ENCODE measurements around the gene RPL31.
"Not testable (repeated sequence)": the region's sequence is repeated elsewhere in the genome, so short reads cannot be mapped to it uniquely, and the experiment has no call there.

The RPL31 gene

DNA sequence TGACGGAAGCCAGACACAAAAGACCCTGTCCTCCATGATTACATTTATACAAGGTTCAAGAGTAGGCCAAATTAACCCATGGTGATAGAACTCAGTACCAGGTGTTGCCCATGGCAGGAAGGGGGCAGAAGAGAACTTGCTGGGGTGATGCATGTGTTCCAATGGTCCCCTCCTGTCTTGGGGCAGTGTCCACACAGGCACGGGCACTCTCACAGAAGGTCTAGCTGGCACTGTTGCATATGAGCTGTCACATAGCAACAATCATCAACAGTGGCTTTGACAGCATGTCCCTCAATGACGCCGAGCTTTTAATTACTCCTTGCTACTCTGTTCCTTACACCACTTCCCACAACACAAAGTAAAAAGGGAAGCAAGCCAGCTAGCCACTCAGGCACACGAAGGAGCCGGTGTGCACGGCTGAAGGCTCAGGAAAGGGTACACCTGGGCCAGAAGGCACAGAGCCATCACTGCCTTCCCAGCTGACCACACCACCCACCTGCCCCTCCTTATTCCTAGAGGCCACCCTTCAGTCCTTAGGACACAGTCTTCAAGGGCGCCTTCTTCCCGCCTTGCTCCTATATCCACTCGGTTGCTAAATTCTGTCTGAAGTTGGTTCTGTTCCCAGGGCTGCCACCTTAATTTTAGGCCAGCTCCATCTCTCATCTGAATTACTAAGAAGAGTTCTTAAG lies 28.9 kb downstream of the RPL31 start:
- DNase-seq, result no peak

DNA sequence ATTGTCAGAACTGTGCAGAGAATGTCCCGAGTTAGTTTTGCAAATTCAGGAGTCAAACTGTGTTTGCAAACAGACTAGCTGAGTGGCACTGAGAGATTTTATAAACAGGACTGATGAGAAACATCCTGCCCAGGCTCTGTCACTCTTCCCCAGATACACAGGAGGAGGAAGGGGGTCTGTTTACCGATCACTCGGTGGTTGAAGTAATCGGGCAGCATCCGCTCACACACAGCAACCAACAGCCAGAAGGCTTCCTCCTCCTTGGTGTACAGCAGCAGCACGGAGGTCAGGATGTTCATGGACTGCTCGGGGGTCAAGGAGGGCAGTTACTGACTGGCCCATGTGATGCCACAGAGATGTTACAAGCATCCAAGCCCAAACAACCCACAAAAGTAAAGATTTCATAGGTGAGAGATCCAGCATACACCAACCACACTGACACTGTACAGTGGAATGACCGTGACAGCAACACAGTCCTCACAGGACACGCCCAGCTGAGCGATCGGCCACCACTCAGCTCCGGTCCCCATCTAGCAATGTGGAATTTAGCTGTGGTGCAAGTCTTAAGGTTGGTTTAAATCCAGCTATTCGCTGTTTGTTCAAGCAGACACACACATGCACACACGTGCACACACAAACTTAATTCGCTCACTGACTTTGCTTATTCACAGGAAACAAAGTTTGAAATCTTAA lies 30.1 kb downstream of the RPL31 start:
- no peak for DNase-seq

DNA sequence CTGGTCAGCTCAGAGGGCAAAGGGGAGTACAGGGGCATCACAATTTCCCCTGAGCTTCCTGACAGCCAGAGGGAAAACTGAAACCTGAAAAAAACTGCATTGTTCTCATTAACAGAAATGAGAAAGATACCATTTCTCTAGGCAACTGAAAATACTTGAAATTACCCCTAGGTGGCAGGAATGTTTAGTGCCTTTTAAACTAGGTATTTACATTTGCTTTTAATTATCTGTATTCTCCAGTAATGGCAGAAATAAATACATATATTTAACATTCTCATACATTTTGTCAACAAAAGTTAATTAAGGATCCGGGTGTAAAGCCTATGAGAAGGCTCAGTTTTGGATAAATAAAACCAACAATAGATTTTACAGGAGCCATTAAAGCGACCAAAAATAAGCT lies 34.5 kb downstream of the RPL31 start:
- no peak for DNase-seq

DNA sequence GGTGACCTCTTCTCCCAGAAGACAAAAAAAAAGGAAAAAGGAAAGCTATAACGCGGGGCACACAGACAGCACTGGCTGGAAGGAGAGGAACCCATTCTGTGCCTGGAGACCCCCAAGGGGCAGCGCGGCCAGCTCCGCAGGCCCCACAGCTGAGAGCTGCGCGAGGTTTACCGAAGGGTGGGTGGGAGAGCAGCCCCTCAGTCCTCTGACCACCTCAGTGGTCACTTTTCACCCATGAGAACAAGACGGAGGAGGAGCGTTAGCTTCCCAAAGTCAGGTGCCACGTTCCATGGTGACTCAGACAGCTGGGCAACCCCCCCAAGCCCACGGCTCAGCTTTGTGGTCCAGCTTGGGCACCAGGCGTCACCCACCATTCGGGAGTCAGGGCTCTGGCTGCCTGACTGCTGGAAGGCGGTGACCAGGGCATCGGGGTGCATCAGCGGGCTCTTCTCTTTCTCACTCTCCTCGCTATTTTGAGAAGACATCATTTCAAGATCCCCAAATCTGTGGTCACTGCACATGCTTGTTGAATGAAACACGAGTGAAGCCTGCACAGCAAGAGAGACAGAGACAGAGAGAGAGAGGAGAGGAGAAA lies 35.2 kb downstream of the RPL31 start:
- no peak for DNase-seq

DNA sequence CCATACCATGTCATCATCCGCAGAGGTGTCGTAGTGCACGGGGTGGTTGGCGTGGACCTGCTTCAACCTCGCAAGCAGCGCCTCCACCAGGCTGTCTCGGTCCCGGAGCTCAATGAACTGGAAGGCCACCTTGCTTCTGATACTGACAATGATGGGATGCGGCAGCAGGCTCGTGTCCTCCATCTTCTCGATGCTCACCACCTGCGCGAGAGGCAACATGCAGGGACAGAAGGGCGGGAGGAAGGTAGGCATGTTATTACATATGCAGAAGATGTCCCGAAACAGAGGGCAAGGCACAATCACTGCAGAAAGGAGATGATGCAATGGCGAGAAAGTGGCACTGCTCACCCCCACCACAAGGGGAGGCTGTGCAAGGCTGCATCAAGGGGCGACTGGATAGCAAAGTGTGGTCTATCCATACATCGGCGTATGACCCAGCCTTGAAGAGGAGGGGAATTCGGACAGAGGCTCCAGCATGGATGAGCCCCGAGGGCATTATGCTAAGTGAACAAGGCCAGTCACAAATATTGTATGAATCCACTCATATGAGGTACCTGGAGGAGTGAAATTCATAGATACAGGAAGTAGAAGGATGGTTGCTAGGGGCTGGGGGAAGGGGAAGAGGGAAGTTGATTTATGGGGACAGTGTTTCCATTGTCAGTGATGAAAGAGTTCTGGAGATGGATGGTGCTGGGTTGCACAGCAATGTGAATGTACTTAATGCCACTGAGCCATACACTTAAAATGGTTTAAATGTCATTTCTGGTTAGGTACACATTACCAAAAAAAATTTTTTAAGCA lies 36.6 kb downstream of the RPL31 start:
- DNase-seq, result no peak

DNA sequence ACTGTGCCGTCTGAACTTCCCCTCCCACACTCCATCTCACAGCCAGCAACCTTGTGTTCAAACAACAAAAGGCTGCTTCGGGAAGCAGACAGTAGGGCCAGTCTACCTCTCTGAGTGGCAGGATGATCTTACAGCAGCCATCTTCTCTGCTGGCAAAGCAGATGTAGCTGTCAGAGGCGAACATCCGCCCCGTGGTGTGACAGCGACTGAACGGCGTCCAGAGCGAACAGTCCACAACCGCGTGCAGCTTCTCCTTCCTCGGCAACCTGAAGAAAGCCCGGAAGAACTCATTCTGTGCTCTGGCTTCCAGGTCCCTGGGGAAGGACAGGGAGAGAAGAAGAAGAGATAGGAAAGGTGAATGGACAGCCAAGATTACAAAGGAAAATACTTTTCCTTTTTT lies 38.0 kb downstream of the RPL31 start:
- no peak for DNase-seq

DNA sequence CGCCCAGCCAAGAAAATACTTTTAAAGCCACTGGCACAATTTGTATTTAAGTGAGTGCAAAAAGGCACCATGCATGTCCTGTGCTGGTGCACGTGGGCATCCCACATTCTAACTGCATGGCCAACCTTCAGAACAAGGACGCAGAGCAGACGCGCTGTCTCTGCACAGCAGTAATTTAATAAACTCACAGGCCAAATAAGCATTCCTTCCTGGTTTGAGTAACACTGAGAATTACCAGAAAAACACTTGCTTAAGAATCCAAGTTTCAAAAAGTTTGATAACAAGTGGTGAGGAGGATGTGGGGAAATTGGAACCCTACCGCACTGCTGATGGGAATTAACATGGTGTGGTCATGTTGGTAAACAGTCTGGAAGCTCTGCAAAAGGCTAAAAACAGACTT lies 38.7 kb downstream of the RPL31 start:
- no peak for DNase-seq

DNA sequence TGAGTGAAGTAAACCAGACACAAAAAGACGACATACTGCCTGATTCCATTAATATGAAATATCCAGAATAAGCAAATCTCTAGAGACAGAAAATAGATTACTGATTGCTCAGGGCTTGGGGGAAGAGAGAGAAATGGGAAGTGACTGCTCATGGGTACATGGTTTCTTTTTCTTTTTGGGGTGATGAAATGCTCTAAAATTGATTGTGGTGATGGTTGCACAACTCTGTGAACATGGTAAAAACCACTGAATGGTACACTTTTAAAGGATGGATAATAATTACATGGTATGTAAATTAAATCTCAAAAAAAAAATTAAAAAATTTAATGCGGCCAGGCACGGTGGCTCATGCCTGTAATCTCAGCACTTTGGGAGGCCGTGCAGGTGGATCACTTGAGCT lies 39.3 kb downstream of the RPL31 start:
- DNase-seq, result no peak

DNA sequence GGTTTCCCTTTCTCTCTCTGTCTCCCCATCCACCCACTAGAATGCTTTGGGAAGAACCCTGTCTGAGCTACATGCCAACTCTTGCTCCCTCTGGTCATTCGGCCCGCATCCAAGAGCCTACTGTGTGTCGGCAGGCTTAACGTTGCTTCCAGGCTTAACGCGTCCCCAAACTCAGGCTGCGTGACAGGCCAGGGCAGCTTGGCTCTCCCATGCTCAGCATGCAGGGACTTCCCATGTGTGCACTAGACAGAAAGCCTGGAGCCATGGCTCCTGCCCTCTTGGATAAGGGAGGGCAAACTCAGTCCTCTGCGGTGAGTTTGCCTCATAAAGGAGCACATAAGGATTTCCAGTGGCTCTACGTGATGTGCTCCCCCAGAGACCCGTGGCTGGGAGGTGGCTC lies 43.2 kb downstream of the RPL31 start:
- DNase-seq, result no peak

DNA sequence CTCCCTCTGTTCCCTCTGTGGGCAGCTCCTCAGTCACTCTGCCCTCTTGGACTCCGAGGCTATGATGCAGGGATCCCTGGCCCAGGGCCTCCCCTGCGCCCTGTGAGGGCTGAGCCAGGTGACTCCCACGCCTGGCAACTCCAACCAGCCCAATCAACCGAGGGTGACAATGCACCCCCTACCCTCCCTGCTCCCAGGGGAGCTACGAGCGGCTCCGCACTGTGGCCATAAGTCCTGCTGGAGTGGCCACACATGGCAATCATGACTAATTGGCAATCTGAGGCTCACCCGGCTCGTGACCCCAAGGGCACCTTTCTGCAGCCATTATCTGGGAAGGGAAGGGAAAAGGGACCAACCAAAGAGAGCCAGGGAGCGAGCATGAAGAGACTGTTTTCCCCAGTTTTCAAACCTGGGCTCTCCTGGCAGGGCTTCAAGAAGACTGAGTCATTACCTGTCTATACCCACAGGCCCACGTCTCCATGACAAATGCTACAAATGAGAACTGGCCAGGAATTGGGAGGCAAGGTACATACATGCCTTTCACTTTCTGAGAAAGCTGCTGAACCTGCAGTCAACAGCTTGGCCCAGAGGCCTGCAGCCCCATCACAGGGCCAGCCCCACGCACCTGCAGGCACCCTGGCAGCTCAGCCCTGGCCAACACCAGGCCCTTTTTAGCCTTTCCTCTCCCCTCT lies 45.1 kb downstream of the RPL31 start:
- DNase-seq, result no peak

DNA sequence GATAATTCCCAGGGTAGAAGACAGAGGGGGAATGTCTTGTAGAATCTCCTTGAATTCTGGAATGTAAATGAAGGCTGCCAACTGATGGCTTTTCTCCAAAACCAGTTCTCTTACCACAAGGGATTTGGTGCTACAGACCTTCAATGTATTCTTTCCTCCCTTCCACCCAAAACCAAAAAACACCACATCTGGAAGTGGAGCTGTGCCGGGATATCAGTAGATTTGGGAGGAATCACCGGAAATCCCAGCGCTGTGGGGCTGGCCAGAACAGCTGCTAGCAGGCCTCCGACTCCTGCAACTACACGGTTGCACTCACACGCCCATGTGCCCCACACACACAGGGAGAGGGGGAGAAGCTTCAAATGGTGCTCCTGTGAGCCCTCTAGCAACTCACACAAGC lies 45.7 kb downstream of the RPL31 start:
- no peak for DNase-seq

DNA sequence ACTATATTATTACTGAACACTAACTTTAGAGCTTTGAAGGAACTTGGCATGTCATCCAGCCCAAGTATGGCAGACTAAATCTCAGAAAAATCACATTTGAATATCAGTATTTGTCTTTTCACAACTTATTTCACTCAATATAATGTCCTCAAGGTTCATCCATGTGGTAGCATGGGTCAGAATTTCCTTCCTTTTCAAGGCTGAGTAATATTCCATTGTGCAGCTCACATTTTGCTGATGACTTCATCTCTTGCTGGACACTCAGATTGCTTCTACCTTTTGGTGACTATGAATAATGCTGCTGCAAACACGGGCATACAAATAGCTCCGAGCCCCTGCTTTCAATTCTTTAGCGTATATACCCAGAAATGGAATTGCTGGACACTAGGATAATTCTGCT lies 46.7 kb downstream of the RPL31 start:
- no peak for DNase-seq

DNA sequence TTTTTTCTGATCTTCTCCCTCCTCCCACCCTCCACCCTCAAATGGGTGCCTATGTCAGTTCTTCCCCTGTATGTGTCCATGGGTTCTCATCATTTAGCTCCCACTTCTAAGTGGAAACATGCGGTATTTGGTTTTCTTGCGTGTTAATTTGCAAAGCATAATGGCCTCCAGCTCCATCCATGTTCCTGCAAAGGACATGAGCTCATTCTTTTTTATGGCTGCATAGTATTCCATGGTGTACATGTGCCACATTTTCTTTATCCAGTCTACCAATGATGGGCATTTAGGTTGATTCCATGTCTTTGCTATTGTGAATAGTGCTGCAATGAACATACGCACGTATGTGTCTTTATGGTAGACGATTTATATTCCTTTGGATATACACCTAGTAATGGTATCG lies 48.8 kb downstream of the RPL31 start:
- DNase-seq, result not testable (repeated sequence)

DNA sequence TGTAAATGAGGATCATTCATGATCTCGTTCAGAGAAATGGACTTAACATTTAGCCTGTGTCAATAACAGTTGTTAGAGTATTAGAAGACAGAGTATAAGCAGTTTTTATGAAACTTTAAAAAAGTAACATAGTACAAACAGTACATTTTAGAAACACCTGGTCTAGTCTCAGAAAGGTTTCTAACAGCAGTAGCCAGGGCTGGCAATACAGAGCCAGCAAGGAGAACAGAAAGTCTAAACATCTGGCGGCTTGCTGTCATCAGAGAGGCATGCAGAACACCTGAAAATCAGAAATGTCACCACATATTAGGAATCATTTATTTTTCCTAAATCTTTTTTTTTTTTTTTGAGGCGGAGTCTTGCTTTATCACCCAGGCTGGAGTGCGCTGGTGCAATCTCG lies 50.1 kb downstream of the RPL31 start:
- no peak for DNase-seq

DNA sequence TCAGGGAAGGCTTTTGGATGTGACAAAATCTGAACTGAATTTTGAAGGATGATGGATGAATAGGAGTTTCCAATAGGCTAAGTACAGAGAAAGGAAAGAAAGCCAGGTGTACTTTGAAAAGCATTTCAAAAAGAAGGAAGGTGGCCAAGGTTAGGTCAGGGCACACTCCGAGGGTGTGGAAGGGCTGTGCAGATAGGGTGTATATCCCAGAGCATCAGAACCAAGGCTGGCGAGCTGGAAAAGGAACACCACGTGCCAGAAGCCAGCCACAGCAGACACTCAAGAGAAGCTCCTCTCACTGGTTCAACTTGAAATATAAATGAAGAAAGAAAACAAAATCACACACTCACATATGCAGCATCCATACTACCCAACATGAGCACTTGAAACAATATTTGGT lies 51.0 kb downstream of the RPL31 start:
- DNase-seq, result no peak
